GM10266 (cell line): ENCODE measurements around the gene SARM1.

ENCODE experiments used
- DNase-seq: peaks from one replicate; pipeline ENCODE4 v3.0.0; 2012; ENCODE audit errors: extremely low spot score
- TF ChIP-seq, protein P1 (sequence below): IDR thresholded peaks from 2 replicates; pipeline ENCODE4 v1.5.1; 2012; ENCODE audit warnings: mild to moderate bottlenecking, low read depth; ENCODE audit not compliant: control insufficient read depth, insufficient read depth; ENCODE audit errors: missing control alignments

The SARM1 gene

DNA sequence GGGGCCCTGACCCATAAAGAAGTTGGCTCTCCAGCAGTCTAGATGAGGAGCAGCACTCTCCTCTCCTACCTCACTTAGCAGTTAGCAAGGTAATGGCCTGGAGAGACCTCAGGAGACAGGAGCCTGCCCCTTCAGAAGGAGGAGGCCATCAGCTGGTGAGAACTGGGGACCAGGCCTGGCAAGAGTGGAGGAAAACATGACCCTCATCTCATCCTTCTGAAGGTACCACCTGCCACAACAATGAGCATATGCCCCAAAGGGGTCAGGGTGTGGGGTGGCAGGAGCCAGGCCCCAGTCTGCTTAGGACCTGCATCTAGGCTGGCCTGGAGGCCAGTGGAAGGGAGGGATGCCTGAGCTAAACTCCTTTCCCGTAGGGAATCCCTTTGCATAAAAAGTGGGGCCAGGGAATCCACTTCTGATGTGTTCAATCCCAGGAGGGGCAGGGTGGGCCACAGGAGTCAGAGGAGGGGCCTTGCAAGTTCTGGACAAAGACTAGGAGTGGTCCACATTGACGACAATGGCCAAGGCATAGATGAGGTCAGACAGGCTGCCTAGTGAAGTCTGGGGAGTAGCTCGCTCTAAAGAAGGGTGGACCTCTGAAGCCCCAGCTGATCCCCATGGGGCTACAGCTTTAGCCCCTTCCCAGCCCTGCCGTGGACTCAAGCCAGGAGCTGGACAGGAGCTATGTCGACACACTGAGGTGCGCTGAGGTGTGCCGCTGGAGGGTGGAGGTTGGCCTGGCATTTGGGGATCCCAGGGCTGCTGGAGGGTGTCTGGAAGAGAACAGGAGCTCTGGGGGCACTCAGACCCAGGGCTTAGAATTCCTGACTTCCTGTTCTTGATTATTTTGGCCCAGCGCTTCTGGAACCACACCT lies 7.5 kb upstream of the SARM1 start:
- TF ChIP-seq, protein P1, sequence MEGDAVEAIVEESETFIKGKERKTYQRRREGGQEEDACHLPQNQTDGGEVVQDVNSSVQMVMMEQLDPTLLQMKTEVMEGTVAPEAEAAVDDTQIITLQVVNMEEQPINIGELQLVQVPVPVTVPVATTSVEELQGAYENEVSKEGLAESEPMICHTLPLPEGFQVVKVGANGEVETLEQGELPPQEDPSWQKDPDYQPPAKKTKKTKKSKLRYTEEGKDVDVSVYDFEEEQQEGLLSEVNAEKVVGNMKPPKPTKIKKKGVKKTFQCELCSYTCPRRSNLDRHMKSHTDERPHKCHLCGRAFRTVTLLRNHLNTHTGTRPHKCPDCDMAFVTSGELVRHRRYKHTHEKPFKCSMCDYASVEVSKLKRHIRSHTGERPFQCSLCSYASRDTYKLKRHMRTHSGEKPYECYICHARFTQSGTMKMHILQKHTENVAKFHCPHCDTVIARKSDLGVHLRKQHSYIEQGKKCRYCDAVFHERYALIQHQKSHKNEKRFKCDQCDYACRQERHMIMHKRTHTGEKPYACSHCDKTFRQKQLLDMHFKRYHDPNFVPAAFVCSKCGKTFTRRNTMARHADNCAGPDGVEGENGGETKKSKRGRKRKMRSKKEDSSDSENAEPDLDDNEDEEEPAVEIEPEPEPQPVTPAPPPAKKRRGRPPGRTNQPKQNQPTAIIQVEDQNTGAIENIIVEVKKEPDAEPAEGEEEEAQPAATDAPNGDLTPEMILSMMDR: no peak
- no peak for DNase-seq

DNA sequence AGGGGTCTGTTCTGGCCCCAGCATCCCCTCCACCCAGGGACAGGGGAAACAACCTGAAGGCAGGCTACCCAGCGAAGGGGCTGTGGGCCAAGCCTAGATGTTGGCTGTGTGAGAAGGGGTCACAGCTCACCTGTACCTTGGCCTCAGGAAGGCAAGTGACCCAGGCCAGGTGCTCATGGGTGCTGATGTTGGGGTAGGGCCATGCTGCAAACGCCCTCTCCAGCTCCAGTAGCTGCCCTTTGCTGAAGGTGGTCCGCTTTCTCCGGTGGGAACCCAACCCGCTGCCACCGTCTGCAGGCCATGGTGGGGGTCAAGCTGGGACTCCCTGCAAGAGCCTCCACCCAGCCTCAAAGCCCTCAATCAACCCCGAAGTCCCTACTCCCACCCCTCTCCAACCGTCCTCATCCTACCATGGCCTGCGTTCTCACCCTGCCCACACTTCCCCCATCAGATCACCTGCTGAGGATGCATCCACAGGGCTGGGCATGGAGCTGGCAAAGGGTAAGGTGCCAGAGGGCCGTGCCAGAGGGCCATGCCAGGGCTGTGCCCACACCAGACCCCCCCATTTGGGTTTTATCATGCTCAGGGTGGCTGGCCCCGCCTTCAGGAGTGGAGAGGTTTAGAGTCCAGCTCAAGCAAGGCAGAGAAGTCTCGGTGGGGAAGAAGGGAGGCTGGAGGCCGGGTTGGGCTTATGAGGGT lies 6.7 kb upstream of the SARM1 start, which contains the start of gene SEBOX:
SEBOX (minus strand) TSS at position 535 of the 699 bp plus-strand sequence; CDS start at position 487, 48 bp downstream.
- TF ChIP-seq, protein P1: no peak
- DNase-seq: no peak

DNA sequence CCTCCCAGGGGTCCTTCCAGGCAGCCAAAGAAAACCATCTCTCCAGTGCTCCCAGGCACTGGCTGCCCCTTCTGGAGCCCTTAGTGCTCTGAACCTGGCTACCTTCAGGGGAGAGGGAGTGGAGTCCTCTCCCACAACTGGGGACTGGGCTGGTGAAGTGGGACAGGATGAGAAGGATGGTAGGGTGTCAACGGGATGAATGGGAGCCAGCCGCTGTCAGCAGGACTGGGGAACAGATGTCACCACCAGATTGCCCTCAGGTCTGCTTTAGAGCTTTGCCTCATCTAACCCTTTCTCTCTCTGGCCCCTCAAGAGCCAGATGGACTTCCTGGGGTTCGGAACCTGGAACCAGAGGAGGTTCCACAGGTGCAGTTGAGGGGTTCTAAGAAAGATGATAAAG lies 6.0 kb upstream of the SARM1 start:
- no peak for DNase-seq
- TF ChIP-seq, protein P1: no peak

DNA sequence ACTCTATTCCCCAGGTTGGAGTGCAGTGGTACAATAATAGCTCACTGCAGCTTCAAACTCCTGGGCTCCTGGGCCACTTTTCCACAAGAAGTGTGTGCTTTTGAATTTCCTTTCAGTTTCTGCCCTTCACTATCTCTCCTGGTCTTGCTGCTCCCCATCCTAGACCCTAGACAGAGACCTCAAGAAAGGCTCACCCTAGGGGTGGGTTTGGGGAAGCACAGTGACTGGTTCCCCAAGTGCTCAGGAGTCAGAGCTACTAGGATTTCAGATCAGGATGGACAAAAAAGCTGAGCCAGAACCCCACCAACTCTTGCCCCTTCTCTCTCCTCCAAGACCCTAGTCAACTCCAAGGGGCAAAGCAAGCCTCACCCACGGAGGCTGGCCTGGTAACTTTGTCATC lies 4.9 kb upstream of the SARM1 start:
- TF ChIP-seq, protein P1: no peak
- DNase-seq: no peak

DNA sequence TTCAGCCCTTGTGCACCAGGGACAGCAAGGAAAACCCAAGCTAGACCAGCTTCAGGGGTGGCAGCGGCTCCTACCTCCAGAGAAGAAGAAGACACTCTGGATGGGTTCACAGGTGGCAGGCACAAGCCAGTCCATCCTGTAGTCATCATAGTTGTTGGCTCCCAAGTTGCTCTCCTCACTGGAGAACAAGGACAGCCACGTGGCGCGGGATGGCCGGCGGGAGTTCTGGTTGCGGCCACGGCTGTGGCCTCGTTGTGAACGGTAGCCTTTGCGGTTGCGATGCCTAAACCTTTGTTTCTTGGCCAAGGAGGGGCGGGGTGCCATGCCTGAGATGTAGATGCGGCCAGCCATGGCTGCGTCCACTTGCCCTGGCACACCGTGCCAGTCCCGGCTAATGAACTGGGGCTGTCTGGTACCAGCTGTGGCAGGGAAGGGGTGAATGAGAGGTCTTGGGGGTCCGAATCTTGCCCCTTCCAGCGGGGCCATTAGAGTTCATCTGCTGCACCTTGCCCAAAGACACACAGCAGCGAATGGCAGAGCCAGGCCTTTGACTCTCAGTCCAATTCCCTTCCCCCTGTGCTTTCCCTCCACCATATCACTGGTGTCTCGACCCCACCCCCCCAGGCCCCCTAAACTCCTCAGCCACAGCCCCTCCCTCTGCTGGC lies 3.7 kb upstream of the SARM1 start:
- TF ChIP-seq, protein P1: no peak
- no peak for DNase-seq

DNA sequence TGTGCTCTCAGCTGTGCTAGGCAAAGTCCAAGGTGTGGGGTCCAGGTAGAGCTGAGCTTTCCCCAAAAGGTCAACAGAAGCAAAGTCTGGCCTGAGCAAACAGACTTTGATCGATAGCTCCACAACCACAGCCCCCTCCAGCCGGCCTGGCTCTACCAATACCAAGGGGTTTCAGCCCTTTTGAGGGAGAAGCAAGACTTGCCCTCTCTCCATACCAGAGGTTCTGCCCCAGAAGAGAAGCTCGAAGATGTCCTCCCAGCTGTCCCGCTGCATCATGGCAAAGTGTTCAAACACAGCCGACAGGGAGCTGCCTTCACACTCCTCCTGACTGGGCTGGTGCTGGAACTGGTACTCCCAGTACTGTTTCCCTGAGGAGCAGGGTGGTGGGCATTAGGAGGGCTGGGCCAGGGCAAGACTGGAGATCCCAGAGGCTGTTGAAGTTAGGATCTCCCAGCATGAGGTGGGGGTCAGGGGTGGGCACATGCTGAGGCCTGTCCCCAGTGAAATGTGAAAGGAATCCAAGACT lies 3.1 kb upstream of the SARM1 start:
- TF ChIP-seq, protein P1: no peak
- DNase-seq: no peak
